Medulla oblongata (tissue), 1 donor: ENCODE data around the gene FOXP1.

Experiments used
- DNase-seq: peaks from one replicate; pipeline ENCODE4 v3.0.0-alpha.2; 2015; ENCODE audit errors: extremely low spot score

FOXP1 gene

DNA sequence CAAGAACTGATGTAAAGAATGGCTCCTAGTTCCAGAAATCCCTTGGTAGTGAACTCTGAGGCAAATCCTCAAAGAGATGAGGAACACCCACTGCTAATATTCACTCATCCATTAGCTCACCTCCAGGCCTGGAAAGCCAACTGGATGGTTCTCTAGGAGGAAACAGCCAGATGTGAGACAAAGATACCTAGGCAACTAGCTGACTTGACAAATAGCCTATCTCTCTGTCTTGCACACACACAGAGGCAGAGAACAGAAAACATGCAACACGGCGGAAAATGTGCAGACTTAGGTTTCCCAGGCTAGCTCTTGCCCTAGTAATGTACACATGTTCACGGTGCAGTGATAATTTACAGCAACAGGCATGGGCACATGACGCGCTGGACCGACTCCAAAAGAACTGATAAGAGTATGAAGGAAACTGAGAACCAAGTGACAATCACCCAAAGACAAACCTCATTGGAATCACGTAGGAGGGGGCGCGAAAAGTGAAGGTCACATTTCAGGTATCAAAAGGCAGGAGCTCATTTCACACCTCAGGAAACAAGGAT, 318.1 kb downstream of the FOXP1 start:
- no peak for DNase-seq

- DNase-seq, result no peak
These were observed 318.7 kb downstream of the FOXP1 start for GRCh38 chr3:71264840-71265239.

GRCh38 chr3:71262364-71263265, 320.9 kb downstream of the FOXP1 start:
- no peak for DNase-seq

DNA sequence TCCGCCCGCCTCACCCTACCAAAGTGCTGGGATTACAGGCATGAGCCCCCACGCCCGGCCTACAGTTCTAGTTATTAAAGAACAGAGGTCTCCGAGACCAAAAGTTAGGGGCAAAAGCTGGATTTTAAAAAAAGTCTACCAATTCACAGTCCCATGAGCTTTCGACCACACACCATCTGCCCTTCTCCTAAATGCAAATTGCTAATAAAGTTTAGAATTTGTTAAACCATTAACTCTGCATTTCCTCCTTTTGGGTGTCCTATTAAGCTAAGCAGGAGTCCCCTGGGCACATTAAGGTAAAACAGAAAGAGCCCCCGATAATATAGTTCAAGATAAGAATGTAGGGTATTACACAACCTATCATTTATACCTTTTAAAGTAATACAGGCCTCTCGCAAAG, 322.7 kb downstream of the FOXP1 start:
- DNase-seq, result no peak

- no peak for DNase-seq
These were observed 325.0 kb downstream of the FOXP1 start for GRCh38 chr3:71258526-71258925.

GRCh38 chr3:71258116-71258515, 325.4 kb downstream of the FOXP1 start:
- DNase-seq, result no peak

DNA sequence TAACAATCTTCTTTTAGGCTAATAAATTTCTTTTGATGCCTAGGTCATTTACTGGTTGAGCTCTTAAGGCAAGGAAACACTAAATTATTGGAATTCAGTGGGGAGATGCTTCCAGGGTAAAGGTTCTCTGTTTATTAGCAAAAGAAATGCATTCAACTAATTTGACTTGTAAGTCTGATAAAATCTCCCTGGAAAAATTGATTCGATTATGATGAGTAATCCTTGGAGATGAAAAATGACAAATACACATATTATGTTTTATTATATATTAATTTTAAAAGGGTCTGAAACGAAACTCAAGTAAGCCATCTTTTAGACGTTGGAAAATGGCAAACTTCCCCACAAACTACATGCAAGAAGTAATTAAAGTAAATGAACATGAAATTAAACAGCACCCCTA, 328.0 kb downstream of the FOXP1 start:
- no peak for DNase-seq

DNA sequence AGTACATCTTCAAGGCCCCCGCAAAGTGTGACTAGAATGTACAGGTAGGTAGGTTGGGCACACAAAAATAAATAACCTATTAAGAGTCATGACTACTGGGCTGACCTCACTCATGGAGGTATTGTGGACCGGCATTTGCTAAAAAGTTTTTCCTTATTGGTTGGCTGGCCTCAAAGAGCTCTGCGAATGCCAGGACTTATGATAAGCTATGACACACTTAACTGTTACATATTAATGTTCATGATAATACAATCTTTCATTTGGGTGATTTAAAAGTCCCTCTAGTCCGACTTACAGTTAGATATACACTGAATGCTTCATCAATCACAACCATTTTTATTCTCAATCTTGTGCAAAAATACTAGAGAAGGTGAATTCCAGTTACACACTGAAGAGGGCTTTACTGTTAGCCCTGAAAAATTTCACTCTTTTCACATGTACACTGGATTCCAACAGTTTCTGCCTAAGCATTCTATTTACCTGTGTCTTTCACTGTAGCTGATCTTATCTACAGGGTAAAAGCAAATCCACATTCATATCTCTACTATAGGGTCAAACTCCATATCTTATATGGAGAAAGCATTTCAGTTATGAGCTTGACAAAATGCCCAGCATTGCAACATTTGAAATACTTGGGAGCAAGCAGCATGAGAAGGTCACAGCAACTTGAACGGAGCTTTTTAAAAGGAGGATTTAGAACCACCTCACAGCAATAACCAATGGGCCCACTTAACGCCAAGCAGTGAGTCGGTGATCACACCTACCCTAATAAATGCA, 329.1 kb downstream of the FOXP1 start:
- DNase-seq, result no peak

DNA sequence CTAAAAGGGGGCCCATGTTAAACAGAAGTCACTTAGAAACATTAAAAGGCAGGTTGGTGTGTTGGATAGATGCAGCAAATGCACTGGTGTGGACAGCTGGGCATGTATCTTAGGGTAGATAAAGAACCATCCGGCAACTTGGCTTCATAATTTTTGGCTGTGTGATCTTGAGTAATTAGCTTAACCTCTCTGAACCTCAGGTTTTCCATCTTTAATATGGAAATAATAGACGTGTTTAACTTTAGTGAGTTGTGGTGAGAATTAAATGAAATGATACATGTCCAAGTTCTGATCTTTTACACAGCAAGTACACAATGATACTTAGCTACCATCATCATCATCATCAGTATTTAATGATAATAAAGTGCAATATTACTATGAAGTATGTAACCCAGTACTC, 330.4 kb downstream of the FOXP1 start:
- DNase-seq, result no peak

- no peak for DNase-seq
These were observed 331.1 kb downstream of the FOXP1 start for GRCh38 chr3:71252466-71252865.

GRCh38 chr3:71251156-71251775, 332.3 kb downstream of the FOXP1 start:
- DNase-seq, result no peak

- no peak for DNase-seq
These were observed 333.5 kb downstream of the FOXP1 start for GRCh38 chr3:71250026-71250425.

DNA sequence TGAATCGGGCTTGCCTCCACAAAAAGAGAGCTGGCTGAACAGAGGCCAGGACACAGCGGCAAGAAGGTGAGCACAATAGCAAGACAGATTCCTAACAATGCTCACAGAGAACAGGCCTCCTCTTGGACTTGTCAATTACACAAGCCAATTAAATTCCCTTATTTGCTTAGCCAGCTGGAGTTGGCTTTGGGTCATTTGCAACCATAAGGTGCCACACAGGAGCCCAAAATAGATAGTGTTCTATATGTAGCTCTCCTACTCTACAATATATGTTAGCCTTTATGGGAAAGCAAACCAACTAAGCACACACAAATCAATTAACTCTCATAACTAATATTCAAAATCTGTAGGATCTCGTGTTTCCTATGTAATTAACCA, 335.6 kb downstream of the FOXP1 start:
- DNase-seq, result no peak

- no peak for DNase-seq
These were observed 336.1 kb downstream of the FOXP1 start for GRCh38 chr3:71247221-71247957.

- DNase-seq, result no peak
These were observed 337.3 kb downstream of the FOXP1 start for GRCh38 chr3:71245971-71246880.

GRCh38 chr3:71244826-71245488, 338.6 kb downstream of the FOXP1 start:
- DNase-seq, result no peak

DNA sequence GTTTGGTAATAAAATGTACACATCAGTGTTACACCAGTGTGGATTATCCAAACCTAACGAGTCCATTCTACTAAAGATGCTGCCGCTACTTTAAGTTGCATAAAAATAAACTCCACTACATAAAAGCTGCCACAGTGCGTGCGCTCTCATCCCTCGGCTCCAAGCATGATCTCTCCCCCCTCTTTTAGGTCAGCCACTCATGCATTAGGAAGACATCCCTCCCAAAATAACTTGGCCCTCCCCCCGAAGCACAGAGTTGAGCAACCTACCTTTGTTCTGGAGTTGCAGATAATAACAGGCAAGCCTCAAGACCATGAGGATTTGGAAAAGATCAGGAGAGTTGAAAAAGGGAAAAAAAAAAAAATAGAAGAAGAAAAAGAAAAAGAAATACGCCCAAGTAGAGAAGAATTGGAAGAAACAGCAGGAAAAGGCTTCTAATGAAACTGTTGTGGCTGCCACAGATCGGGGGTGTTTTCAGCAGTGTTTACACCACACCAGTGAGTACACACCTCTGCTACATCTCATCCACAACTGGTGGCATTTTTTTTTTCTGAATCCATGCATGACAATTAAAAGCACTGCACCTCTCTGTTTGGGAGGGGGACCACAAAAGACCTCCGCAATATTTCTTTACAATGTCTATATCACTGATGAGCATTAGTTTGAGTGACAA, 339.2 kb downstream of the FOXP1 start:
- no peak for DNase-seq

GRCh38 chr3:71243229-71243628, 340.3 kb downstream of the FOXP1 start:
- DNase-seq, result no peak

DNA sequence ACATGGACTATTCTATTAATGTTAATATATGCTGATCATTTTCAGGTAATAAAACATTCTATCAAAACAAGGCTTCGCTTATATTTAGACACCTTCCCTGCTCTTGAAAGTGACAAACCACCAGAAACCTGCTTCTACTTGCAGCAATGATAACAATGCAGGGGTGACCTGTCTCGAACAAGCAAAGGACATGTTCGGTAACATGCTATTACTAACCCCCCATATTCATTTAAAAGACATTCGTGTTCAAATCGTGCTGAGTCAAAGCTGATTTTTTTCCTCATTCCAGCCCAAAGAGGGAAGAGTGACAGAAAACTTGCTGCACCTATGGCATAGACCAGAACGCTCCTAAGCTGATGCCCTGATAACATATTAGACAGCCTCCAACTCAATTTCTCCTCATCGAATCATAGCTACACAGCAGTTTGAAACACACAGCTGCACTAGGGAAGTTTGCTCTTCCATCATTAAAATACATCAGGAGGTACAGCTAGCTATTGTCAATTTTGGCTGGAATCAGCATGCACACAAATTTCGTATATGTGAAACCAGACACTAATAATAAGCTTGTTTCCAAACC, 341.5 kb downstream of the FOXP1 start:
- no peak for DNase-seq
